ENCODE data around the gene OOSP1.

- TF ChIP-seq CTCF (IDR thresholded peaks at IDR 0.05): no peak
- TF ChIP-seq POLR2AphosphoS5 (IDR thresholded peaks at IDR 0.05; ENCODE audit: insufficient read depth in 1 of 2, low read depth in 1 of 2): no peak
- no peak for TF ChIP-seq POLR2A (IDR thresholded peaks at IDR 0.05)
These were observed 34.9 kb downstream of the OOSP1 start for GRCh38 chr11:59973097-59973496.

All from vagina (tissue), 2 donors.